Measurements from ENCODE around the gene RNF126. TPM values are rescaled to one million over a fixed set of nuclear protein-coding genes. Genes with fewer than 3 reads are reported as not detected.

The RNF126 gene
- total RNA-seq, 1 experiment from 2014 or later = 27.0 TPM

Other genes starting within 250 kb of the RNF126 start
- gene SHC2, start 202.2 kb downstream of the RNF126 start, total RNA-seq (2014; rRNA removed; shearing (Covaris generic)) = 0.58 and 1.1 TPM in 2 replicates
- gene MADCAM1, start 166.7 kb downstream of the RNF126 start, total RNA-seq (2014; rRNA removed; shearing (Covaris generic)) = not detected in 2 replicates
- 10.5 and 14.6 TPM in 2 replicates for gene TPGS1, start 155.7 kb downstream of the RNF126 start, total RNA-seq (2014; rRNA removed; shearing (Covaris generic))
- 60.6 and 66.0 TPM in 2 replicates for gene CDC34, start 131.5 kb downstream of the RNF126 start, total RNA-seq (2014; rRNA removed; shearing (Covaris generic))
- gene GZMM, start 119.2 kb downstream of the RNF126 start, total RNA-seq (2014; rRNA removed; shearing (Covaris generic)) = not detected in 2 replicates
- gene BSG, start 90.6 kb downstream of the RNF126 start, total RNA-seq (2014; rRNA removed; shearing (Covaris generic)) = 614 and 702 TPM in 2 replicates
- 0.45 and 0.63 TPM in 2 replicates for gene HCN2, start 73.3 kb downstream of the RNF126 start, total RNA-seq (2014; rRNA removed; shearing (Covaris generic))
- gene POLRMT, start 29.7 kb downstream of the RNF126 start, total RNA-seq (2014; rRNA removed; shearing (Covaris generic)) = 25.0 and 29.9 TPM in 2 replicates
- gene FGF22, start 23.3 kb downstream of the RNF126 start, total RNA-seq (2014; rRNA removed; shearing (Covaris generic)) = not detected in 2 replicates
- 43.3 and 51.7 TPM in 2 replicates for gene FSTL3, start 13.2 kb upstream of the RNF126 start, total RNA-seq (2014; rRNA removed; shearing (Covaris generic))
- gene PRSS57, start 32.2 kb upstream of the RNF126 start, total RNA-seq (2014; rRNA removed; shearing (Covaris generic)) = not detected in 2 replicates
- 4.2 and 7.6 TPM in 2 replicates for gene PALM, start 45.7 kb upstream of the RNF126 start, total RNA-seq (2014; rRNA removed; shearing (Covaris generic))
- 24.1 and 30.1 TPM in 2 replicates for gene MISP, start 87.9 kb upstream of the RNF126 start, total RNA-seq (2014; rRNA removed; shearing (Covaris generic))
- gene PTBP1, start 134.2 kb upstream of the RNF126 start, total RNA-seq (2014; rRNA removed; shearing (Covaris generic)) = 236 and 249 TPM in 2 replicates
- gene PLPPR3, start 158.7 kb upstream of the RNF126 start, total RNA-seq (2014; rRNA removed; shearing (Covaris generic)) = 2.6 and 3.0 TPM in 2 replicates
- gene AZU1, start 164.6 kb upstream of the RNF126 start, total RNA-seq (2014; rRNA removed; shearing (Covaris generic)) = 0.35 TPM in 1 of 2 replicates, not detected in the other
- 0.50 and 1.4 TPM in 2 replicates for gene PRTN3, start 177.8 kb upstream of the RNF126 start, total RNA-seq (2014; rRNA removed; shearing (Covaris generic))
- 0.40 TPM in 1 of 2 replicates, not detected in the other for gene ELANE, start 189.1 kb upstream of the RNF126 start, total RNA-seq (2014; rRNA removed; shearing (Covaris generic))
- 9.2 and 14.1 TPM in 2 replicates for gene CFD, start 196.4 kb upstream of the RNF126 start, total RNA-seq (2014; rRNA removed; shearing (Covaris generic))
- gene MED16, start 230.0 kb upstream of the RNF126 start, total RNA-seq (2014; rRNA removed; shearing (Covaris generic)) = 10.3 and 12.3 TPM in 2 replicates
- not detected in 2 replicates for gene RNU6-9, start 230.3 kb upstream of the RNF126 start, total RNA-seq (2014; rRNA removed; shearing (Covaris generic))